Stimulated activated CD8-positive, alpha-beta memory T cell treated with anti-CD3 and anti-CD28 coated beads, Interleukin-2, amount 100 ng/mL, for 48 hours (primary cell): ENCODE data around the gene GPR107.
A peak's percentile ranks its signal among the peaks of the same experiment; 100 is the strongest.

Source experiments
- DNase-seq, 2 donors: peaks; one replicate each; pipeline ENCODE4 v3.0.0-alpha.2; 2020; ENCODE audit warnings: low read depth in 2 of 2

Gene GPR107

DNA sequence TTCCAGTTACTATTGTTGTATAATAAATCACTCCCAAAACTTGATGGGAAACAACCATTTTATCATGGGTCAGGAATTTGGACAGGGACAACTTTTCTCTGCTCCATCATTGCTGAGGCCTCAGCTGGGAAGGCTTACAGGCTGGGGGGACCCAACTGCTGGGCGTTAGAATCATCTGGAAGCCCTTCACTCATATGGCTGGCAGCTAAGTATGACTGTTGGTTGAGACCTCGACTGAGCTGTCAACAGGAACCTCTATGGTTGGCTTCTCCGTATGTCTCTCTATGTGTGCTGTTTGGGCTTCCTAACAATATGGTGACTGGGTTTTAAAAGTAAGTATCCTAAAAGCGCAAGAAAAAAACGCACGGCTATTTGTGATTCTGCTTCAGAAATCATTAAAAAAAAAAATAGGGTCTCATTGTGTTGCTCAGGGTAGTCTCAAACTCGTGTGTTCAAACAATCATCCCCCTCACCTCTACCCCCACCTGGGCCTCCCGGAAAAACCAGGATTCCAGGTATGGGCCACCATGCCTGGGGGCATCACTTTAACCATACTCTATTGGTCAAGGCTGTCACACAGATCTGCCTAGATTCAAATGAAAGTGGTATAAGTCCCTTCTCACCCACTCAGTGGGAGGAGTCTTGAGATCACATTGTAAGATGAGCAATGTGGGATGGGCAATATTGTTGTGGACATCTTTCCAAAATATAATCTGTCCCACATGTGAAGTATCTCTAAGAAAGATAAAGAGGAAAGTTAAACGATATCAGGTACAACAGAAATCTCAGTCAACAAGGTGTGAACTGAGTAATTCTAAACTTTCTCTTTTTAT is 26.0 kb upstream of the GPR107 start:
- DNase-seq, result no peak

DNA sequence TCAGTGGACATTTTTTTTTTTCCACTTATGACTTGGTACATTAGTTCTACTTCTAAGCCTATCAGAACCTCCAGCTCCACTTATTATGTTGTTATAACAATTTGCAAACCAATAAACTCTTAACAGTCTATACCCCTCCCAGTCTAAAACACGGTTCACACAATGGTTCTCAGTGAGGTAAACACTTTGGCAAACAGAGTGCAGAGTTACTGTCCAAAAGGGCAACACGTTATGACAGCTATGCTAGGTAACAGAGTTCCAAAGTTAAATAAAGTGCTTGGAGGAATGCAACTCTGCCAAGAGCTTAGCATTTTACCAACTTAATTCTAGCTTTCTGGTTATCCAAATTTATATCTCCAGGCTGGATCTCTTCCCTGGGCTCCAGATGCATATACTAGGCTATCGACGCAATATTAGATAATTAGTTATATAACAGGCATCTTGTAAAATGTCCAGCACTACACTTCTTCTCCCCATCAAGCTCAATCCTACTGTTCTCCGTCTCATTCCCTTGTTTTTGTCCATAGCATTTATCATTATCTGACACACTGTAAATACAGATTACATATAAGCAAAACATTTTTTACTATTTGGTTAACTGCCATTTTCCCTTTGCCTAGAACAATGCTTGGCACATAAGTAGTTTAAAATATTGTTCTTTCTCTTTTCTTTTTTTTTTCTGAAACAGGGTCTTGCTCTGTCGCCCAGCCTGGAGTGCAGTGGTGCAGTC is 25.0 kb upstream of the GPR107 start:
- no peak for DNase-seq

DNA sequence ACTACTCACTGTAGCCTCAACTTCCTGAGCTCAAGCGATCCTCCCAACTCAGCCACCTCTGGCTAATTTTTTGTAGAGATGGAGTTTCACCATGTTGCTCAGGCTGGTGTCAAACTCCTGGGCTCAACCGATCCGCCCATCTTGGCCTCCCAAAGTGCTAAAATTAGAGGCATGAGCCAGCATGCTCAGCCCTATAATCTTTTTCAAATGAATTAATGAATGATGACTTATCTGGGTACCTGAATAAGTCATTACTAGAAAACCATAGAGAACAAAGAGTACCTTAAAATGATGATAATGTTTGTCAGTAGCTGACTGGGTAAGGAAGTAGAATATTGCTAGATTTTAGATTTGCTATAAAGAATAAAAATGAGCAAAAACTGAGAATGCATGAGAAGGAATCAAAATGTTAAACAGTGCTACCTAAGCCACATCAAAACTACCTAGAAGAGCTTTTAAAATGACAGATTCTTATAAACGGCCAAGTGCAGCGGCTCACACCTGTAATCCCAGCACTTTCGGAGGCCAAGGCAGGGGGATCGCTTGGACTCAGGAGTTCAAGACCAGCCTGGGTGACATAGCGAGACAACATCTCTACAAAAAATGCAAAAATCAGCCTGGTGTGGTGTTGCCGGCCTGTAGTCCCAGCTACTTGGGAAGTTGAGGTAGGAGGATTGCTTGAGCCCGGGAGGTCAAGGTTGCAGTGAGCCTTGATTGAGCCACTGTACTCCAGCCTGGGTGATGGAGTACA is 24.3 kb upstream of the GPR107 start:
- DNase-seq, result no peak

DNA sequence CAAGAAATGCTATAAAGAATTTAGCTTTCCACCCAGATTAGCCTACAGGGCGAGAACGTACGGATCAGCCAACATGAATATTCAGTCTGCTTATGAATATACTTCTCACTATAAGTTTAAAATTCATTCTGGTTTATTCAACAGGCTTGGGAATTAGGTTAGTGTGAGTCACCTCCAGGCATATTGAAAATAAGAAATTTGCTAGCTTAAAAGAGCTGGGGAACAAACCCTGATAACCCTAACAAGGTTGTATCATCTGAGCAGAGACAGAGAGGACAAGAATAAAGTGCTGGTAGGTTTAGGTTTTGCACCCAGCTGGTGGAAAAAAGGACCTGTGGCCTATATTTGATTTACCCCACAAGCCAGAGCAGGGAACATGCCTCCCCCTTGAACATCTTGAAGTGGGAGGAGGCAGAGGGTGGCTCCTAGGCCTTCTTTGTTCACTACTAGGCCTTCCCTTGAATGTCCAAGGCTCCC is 23.0 kb upstream of the GPR107 start:
- DNase-seq, result no peak

DNA sequence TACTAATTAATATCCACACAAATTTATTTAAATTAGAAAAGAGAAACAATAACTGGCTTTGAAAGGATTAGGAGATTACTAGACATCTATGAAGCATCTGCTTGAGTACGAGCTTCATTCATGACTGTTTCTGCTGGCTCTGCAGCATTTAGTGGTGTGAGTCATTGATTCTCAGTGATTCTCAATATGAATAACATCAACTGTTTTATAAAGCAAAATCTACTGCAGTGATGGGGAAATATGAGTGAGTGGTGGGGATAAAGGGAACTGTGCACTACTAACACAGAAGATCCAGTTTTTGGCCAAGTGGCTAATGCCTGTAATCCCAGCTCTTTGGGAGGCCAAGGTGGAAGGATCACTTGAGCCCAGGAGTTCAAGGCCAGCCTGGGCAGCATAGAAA is 19.1 kb upstream of the GPR107 start:
- DNase-seq, result no peak

DNA sequence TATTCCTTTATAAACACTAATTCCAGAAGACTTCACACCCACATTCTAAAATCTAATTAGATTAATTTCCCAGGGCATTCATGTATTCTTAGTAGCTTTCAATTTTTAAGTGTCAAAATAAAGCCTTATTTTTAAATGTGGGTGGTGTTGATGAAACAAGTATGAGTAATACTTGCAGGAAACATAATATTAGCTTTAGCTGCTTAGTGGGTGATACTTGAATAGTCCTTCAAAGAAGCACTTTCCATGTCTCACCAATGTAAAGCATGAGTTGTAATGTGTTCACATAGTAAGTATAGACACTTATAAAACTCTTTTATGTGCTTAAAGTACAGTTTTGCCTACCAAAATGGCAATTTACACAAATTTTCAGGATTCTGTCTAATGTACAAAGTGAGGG is 17.6 kb upstream of the GPR107 start:
- DNase-seq, result no peak

DNA sequence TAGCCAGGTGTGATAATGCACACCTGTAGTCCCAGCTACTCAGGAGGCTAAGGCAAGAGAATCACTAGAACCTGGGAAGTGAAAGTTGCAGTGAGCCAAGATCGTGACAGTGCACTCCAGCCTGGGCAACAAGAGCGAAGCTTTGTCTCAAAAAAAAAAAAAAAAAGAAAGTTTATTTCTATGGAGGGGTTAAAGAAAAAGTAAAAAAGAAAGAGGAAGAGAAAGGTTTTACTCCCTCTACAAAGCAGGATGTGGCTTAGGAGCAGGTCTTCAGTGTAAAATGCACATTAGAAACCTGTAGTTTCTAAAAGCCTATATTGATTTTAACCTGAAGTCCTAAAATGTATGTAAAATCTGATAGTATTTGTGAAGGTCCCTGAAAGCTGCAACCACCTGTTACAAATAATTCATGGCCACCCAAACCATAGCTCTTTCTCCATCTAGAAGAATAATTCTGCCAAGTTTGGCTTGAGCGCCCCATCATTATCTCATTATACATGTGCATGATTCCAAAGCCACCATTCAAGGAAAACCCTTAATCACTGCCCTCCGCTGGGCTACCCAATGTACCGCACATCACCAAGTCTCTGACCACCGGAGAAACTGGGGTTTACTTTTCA is 14.1 kb upstream of the GPR107 start:
- DNase-seq, result no peak

DNA sequence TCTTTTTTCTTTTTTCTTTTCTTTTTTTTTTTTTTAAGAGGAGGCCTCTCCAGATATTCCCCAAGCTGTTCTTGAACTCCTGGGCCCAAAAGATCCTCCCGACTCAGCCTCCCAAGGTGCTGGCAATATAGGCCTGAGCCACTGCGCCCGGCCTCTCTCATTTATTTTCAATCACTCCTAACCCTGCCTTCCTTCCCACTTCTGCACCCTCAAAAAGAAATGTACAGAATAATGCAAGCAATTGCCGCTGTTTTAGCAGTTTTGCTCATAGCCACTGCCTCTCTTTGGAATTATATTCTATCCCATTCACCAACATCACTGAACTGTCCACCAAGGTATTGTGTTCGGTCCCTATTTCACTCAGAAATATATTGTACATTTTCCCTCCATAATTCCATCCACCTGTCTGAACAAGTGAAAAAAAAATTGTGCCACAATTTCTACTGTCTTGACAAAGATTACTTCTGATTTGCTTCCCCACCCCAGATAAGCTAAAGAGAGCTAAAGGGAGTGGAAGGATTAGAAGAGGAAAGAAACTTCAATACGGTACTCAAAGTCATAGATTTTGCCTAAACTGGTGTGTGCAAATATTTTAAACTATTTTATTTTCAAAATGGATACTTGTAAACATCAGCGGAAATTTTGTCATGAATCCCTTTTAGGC is 12.6 kb upstream of the GPR107 start:
- no peak for DNase-seq

- no peak for DNase-seq
Measured at GRCh38 chr9:130041648-130042405, 11.9 kb upstream of the GPR107 start.

- no peak for DNase-seq
Measured at GRCh38 chr9:130042406-130042884, 11.3 kb upstream of the GPR107 start.

GRCh38 chr9:130042885-130043653 is 10.6 kb upstream of the GPR107 start, which contains the start of gene FNBP1:
Gene FNBP1, minus strand, starts transcription at chr9:130043189. Its CDS starts 214 bp downstream, at chr9:130042975.
- peak; percentile 67 to 74 for DNase-seq

DNA sequence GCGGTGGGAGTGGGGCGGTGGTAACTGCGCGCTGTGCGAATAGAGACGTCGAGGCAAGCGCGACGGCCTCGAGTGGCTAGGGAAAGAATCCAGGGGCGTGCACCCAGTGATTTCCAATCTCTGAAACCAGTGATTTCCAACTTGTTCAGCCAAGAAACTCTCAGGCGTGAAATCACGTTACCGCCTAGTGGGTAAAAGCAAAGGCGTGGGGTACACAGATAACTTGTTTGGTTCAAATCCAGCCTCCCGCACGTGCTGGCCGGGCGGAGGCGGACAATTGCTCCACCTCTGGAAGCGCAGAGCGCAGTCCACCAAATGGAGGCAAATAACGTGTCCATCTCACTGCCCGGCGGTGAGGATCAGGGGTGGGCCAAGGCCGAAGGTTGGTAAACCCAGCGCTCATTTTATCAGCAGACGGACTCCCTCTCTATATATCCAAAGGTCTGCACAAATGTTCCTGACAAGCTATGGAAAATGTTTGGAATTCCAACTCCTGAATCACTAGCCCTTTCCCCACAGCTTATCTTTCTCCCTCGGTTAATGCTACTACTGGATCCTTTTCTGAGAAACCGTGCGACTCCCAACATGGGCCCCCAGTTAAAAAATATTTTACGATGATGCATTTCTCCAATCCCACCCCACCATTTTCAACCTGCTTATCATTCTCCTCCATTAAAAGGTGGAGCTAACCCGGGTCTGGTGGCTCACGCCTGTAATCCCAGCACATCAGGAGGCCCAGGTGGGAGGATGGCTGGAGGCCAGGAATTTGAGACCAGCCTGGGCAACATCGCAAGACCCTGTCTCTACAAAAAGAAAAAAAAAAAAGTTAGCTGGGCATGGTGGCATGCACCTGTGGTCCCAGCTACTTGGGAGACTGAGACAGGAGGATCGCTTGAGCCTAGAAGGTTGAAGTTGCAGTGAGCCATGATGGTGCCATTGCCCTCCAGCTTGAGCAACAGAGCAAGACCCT is 9.8 kb upstream of the GPR107 start:
- DNase-seq, result no peak

GRCh38 chr9:130045725-130046450 is 7.8 kb upstream of the GPR107 start:
- no peak for DNase-seq

GRCh38 chr9:130049431-130050210 is 4.1 kb upstream of the GPR107 start:
- no peak for DNase-seq

DNA sequence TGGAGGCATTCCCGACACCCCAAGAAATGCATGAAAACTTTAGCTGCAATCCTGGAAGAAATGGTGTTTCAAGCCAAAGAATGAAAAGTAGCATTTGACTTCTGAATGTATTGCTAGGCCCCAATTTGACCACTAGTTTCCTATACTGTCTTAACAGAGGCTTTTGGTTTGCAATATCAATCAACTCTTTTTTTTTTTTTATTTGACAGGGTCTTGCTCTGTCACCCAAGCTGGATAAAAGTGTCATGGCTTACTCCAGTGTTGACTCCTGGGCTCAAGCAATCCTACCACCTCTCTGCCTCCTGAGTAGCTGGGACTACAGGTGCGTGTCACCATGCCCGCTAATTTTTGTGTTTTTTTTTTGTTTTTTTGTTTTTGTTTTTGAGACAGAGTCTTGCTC is 3.2 kb upstream of the GPR107 start:
- no peak for DNase-seq

DNA sequence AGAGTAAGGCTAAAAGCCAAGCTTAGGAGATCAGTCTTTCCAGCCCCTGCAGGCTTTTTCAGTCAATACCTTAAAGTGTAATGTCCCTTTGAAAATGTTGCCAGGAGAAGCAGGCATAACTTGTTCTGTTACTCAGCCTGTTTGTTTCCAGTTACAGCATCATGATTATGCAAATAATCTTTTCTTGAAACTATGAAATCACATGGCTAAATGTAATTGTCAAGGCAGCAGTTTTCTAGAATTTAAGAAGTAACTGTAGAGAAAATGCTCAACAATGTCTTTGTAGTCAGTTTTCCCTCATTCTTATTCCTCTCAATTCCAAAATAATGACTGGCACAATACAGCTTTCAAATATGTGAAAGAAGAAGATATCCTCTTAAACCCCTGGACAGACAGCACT is 1.9 kb upstream of the GPR107 start:
- DNase-seq, result no peak

GRCh38 chr9:130053109-130053503 is 600 bp upstream of the GPR107 start:
- no peak for DNase-seq
